Skin epidermis (tissue), 12 donors: ENCODE data around the gene PMAIP1.
"Not testable (repeated sequence)": the region's sequence is repeated elsewhere in the genome, so short reads cannot be mapped to it uniquely, and the experiment has no call there.

Experiments
- H3K27ac ChIP-seq, 21 experiments: fragments of 200-600 bp; sonication (generic) in 11 of 21; one replicate each; pipeline ENCODE4 v1.5.0; 2020; ENCODE audit warnings: mild to moderate bottlenecking in 3 of 21, inconsistent platforms in 2 of 21, moderate library complexity in 2 of 21
- H3K4me3 ChIP-seq, 7 experiments: fragments of 200-600 bp; sonication (generic) in 2 of 7; one replicate each; pipeline ENCODE4 v1.5.0; 2020; ENCODE audit warnings: inconsistent platforms in 2 of 7, mild to moderate bottlenecking in 2 of 7, moderate library complexity in 1 of 7

Gene PMAIP1

DNA sequence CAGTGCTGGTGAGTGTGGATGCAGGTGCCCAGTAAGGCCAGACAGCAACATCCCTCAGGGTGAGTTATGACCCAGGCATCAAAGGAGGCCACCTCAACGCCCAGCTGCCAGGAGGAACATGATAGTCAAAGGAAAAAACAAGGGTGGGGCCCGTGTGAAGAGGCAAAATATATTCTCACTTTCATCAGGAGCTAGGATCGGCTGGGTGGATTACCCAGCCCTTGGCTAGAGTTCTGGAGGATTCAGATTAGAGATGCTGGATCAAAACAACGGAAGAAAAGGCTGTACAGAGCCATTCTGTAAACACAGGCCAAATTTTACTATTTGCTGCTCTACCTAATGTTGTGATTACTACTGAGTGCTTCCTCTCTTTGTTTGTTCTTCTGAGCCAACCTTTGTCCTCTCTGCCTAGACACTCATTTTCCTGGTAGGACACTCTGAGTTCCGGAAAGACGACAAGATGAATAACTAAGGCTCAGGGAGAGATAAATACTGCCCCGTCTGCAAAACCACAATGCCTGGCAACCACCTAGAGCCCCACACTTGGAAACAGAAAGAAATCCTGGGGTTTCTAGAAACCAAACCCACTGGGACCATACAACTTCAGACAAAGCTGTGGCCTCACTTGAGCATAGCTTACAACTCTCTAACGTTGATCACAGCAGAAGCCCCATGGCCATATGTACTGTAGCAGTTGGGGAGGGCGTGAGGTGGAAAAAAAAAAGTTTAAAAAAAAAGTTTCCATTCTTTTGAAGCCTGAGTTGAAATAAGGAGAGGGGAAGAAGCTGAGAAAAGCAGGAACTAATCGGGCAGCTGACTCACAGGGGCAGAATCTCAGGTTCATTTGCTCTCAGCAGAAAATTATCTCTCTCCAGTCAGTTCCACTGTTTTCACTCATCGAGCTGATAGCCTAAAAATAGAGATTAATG is 17.8 kb upstream of the PMAIP1 start:
- Histone ChIP-seq H3K4me3 (no peak overlapping the region), H3K27ac (peak overlapping the region in 13 of 21 experiments; percentile 1 to 75 (median 43))

DNA sequence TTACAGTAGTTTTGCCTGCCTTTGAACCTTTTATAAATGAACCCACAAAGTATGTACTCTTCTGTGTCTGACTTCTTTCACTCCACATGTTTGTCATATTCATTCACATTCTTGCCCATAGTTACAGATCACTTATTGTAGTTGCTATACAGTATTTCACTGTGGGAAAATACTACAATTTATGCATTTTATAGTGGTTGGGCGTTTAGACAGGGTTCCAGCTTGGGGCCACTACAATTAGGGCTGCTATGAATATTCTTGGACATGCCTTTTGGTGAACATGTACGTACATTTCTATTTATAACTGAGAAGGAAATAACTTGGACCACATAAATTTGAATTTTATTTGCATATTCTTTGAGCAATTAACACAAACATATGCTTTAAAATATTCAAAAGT is 15.4 kb upstream of the PMAIP1 start:
- no peak overlapping the region for H3K4me3 ChIP-seq
- H3K27ac ChIP-seq: no peak overlapping the region

DNA sequence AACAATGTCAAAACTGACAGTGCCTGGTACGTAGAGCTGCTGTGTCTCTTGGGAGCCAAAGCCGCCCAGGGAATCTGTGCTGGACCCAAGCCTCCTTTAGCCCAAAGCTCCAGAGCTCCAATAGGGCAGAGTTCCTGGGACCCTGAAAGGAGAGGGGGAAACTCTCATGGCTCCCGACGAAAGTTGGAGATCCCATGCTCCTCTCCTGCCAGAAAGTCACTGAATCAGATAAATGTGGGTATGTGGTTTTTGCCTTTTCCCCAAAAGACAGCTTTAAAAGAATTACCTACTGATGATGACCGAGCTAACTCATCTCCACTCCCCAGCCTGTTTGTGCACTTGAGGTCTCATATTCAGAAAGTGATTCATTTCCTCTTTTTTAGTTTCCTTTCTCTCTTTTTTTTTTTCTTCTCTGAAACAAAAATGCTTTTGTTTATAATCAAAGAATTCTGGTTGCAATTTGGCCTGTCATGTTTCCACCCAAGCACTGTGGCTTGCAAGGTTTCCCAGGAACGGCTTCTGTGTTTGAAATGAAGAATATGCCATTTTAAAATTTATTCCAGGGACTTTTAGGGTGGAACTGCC is 14.1 kb upstream of the PMAIP1 start:
- Histone ChIP-seq H3K4me3 (no peak overlapping the region), H3K27ac (peak overlapping the region in 13 of 21 experiments; percentile 28 to 79 (median 56))

DNA sequence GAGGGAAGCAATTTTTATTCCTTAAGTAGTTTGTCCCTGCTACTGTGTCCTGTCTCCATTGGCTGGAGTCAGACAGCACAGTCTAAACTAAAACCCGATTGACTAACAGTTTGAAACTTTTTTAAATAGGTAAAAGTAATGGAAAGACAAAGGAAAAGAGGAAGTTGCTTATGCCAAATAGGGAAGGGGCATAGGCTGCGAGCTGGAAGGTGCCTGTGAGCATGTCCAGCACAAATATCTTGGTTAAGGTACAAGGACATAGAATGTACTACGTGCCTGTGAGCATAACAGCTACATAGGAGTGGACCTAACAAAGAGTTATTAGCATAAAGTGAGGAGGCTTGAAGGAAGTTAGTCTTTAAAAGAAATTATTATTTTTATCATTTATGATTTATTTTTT is 13.4 kb upstream of the PMAIP1 start:
- peak overlapping the region in 5 of 21 experiments; percentile 48 to 79 (median 75) for H3K27ac ChIP-seq
- H3K4me3 ChIP-seq: not testable (repeated sequence)

DNA sequence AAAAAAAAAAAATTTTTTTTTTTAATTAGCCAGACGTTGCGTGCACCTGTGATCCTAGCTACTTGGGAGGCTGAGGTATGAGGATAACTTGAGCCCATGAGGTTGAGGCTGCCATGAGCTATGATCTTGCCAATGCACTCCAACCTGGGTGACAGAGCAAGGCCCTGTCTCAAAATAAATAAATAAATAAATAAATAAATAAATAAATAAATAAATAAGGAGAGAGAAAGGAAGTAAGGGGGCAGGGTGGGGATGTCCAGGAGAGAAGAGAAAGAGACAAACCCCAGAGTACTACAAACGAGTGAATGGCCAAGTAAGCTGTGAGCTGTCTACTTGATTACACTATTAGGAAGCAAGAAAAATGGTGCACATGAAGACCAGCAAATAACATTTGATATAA is 7.7 kb upstream of the PMAIP1 start:
- Histone ChIP-seq H3K27ac (no peak overlapping the region), H3K4me3 (no peak overlapping the region)

DNA sequence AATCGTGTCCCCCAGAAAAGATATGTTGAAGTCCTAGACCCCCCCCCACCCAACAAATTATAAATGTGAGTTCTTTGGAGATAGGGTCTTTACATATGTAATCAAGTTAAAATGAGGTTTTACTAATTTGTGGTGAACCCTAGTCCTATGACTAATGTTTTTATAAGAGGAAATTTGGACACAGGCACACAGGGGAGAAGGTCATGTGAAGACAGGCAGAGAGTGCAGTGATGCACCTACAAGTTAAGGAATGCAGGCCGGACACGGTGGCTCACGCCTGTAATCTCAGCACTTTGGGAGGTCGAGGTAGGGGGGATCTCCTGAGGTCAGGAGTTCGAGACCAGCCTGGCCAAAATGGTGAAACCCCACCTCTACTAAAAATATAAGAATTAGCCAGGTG is 5.8 kb upstream of the PMAIP1 start:
- Histone ChIP-seq H3K4me3 (no peak overlapping the region), H3K27ac (no peak overlapping the region)

DNA sequence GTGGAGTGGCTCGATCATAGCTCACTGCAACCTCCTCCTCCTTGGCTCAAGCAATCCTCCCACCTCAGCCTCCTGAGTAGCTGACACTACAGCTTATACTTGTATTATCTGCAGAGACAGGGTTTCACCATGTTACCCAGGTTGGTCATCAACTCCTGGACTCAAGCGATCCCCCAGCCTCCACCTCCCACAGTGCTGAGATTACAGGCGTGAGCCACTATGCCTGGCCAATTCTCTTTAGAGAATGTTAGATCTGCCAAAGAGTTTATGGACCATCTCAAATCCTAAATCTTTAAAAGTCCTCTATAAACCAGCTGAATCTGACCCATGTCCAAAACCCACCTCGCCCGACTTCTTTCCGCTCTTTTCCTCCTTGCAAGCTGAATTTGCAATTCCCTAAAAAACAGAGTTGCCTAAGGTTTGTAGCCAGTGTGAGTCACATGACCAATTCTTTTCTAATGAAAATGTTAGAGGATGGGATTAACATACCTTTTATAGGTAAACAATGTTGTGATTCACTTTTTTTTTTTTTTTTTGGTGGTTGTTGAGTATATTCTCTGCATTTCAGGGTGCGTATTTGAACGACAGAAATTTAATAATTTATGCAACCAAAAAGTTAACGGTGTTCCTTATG is 2.4 kb upstream of the PMAIP1 start:
- Histone ChIP-seq H3K27ac (no peak overlapping the region), H3K4me3 (no peak overlapping the region)

DNA sequence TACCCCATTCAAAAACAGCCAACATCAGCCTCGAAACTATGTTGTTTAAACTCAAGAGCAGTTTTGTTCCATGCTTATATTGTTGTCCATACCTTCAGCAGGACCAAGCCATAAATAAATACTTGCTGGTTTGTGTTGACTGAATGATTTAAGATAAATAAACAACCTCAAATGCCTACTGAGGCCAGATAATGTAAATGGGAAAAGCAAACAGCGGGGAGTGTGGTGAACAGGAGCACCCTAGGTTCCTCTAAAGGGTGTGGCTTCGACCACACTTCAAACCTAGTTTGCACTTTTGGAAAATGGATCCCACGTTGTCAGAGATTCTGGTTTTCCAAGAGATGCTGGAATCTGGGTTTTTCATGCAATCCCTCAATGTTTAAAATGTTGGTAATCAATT is 1.7 kb upstream of the PMAIP1 start:
- Histone ChIP-seq H3K27ac (peak overlapping the region in 1 of 21 experiments; percentile 97), H3K4me3 (no peak overlapping the region)

DNA sequence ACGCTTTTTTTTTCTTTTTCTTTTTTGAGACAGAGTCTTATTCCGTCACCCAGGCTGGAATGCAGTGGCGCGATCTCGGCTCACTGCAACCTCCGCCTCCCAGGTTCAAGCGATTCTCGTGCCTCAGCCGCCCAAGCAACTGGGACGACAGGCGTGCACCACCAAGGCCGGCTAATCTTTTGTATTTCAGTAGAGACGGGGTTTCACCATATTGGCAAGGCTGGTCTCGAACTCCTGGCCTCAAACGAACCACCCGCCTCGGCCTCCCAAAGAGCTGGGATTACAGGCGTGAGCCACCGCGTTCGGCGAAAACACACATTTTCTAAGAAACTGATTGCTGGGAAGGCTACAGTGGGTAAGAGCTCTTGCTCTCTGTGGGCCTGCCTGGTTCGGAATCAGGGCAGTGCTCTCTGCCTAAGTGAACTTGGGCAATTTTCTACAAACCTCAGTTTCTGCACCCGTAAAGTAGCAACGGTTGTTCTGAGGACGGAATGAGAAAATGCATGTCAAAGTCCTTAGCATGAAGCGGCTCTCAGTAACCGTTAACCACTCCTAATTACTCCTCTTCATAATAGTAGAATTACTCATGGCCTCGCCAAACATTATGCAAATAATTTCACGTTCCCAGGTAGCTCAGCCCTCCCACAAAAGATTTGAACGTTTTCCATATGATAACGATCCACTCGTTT is 1.0 kb upstream of the PMAIP1 start:
- Histone ChIP-seq H3K4me3 (peak overlapping the region; percentile 65 to 99 (median 93)), H3K27ac (peak overlapping the region in 20 of 21 experiments; percentile 75 to 97 (median 92))

DNA sequence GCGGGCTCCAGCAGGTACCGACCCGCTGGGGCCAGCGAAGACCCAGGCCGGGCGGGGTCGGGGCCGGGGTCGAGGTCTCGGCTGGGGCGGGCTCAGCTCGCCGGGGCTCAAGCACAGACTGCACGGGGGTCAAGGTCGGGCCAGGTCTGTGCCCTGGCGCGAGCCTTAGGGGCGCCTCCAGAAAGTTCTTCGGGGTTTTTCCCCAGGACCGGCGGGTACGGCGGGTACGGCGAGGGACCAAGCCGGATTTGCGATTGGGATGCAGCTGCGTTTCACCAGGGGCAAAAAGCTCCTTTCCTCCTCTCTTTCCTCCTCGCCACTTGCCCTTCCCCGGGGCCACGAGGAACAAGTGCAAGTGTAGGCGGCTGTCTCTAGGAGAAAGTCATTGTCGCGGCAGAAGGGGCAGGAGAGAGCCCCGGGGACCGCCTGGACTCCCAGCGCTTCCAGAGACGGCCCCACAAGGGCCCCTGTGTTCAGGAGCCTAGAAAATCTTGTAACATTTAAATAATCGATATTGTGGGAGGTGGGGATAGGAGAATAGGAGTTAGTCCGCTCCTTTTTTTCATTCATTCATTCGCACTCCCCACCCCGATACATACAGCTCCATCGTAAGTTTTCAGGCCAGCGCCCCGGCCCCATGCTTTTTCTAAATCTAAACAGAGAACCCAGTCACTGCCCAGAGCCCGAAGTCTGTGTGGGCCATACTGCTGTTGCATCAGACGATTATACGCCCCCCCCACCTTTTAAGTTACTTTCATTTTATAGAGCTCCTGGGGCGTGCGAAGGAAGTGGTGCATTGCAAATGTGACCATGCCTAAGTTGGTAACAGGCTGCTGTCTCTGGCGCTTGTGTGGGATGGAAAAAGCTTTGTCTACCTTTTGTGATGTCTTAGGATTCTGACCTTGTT is 679 bp downstream of the PMAIP1 start:
- peak overlapping the region; percentile 58 to 97 (median 92) for H3K27ac ChIP-seq
- H3K4me3 ChIP-seq: peak overlapping the region; percentile 65 to 99 (median 93)

DNA sequence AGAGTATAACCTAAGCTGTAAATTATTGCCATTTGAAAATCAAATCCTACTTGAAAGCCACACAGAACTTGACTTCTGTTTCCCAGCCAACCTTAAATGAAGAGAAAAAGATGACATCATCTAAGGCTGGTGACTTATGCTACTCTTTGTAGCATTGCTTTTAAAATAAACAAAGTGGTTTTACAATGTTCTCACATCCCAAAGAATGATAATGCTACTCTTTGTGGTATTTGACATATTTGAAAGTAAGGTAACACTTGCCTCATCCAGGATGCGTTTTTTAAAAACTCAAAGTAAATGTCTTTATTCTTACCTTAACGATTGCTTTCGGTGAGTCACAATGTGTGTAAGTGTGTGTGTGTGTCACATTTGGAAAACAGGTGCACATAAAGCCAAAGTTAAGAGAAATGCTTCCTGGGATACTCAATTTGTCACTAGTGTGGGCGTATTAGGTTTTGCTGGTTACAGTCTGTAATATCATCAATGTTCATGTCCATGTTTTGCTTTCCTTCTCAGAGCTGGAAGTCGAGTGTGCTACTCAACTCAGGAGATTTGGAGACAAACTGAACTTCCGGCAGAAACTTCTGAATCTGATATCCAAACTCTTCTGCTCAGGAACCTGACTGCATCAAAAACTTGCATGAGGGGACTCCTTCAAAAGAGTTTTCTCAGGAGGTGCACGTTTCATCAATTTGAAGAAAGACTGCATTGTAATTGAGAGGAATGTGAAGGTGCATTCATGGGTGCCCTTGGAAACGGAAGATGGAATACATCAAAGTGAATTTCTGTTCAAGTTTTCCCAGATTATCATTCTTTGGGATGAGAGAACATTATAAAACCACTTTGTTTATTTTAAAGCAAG is 2.6 kb downstream of the PMAIP1 start:
- H3K27ac ChIP-seq: peak overlapping the region in 3 of 21 experiments; percentile 14 to 94 (median 27)
- peak overlapping the region in 3 of 7 experiments; percentile 65 to 90 (median 77) for H3K4me3 ChIP-seq

DNA sequence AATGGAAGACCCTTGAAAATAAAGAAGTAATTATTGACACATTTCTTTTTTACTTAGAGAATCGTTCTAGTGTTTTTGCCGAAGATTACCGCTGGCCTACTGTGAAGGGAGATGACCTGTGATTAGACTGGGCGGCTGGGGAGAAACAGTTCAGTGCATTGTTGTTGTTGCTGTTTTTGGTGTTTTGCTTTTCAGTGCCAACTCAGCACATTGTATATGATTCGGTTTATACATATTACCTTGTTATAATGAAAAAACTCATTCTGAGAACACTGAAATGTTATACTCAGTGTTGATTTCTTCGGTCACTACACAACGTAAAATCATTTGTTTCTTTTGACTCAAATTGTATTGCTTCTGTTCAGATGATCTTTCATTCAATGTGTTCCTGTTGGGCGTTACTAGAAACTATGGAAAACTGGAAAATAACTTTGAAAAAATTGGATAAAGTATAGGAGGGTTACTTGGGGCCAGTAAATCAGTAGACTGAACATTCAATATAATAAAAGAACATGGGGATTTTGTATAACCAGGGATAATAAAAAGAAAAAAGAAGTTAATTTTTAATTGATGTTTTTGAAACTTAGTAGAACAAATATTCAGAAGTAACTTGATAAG is 3.3 kb downstream of the PMAIP1 start:
- Histone ChIP-seq H3K4me3 (peak overlapping the region in 3 of 7 experiments; percentile 65 to 90 (median 77)), H3K27ac (no peak overlapping the region)

DNA sequence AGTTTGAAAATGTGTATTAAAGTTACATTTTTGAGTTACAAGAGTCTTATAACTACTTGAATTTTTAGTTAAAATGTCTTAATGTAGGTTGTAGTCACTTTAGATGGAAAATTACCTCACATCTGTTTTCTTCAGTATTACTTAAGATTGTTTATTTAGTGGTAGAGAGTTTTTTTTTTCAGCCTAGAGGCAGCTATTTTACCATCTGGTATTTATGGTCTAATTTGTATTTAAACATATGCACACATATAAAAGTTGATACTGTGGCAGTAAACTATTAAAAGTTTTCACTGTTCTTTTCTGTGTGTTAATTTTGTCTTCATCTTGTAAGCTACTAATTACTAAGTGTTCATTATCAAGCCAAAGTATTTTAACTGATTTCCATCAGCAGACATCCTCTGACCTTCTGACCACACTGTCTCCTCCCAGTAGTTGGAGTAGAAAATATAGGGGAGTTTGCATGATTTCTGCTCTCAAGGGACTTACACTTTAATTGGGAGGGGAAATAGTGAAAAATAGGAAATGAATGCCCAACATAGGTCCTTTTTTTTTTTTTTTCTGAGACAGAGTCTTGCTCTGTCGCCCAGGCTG is 4.3 kb downstream of the PMAIP1 start:
- H3K4me3 ChIP-seq: peak overlapping the region in 2 of 7 experiments; percentile 7 to 65

DNA sequence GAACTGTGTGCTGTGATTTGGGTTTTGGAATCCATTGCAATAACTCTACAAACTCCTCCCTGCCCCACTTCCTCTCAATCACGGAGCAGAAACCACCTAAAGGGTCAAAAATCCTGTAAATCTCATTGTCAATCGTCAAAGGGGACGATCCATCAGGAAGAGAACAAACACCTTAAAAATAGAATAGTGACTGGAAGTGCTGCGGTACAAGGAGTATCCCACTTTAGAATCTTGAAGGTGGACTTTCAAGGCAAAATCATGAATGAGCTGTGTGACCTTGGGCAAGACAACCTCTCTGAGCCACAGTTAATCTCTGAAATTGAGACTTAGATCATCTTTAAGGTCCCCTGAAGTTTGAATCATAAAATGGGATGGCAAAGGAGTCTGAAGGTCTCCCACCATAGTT is 5.9 kb downstream of the PMAIP1 start:
- H3K4me3 ChIP-seq: no peak overlapping the region

More for the DNA sequence above, 4.3 kb downstream of the PMAIP1 start:
- peak overlapping the region in 15 of 21 experiments; percentile 19 to 77 (median 44) for H3K27ac ChIP-seq

DNA sequence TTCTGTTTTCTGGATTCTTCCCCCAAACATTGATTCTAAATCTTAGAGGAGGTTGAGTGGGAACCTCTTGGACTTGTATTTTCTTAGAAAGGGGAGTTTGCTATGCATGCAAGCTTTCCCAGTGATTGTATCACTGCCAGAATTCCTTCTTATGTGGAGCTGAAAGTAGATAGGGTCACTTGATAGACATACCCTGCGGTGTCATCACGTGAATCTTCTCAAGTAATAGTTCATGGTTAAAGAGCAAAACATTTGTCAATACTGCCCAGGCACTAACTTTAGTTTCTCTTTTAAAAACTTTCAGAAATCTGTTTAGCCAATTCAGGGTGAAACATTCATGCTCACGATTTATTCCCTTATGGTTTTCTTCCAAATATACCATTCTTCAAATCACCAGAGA is 6.4 kb downstream of the PMAIP1 start:
- Histone ChIP-seq H3K27ac (peak overlapping the region in 1 of 21 experiments; percentile 52), H3K4me3 (no peak overlapping the region)

More for the DNA sequence above, 5.9 kb downstream of the PMAIP1 start:
- peak overlapping the region in 1 of 21 experiments; percentile 52 for H3K27ac ChIP-seq

DNA sequence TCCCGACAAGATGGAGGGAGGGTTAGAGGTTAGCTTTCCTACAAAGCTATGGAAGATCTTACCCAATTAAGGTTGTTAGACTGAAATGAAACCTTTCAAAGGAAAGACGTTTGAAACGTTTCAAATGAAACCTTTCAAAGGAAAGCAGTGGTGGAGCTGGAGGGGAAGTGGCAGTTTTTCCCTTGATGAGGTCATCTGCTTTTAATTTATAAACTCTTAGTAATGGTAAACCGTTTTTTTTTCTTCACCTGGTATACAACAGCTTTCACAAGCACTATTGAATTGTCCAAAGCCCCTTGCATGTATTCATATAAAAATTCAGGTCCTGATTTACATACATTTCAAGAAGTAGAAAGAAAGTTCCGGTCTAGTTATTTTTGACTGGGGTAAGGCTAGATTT is 7.4 kb downstream of the PMAIP1 start:
- Histone ChIP-seq H3K27ac (peak overlapping the region in 2 of 21 experiments; percentile 1 to 52), H3K4me3 (no peak overlapping the region)

DNA sequence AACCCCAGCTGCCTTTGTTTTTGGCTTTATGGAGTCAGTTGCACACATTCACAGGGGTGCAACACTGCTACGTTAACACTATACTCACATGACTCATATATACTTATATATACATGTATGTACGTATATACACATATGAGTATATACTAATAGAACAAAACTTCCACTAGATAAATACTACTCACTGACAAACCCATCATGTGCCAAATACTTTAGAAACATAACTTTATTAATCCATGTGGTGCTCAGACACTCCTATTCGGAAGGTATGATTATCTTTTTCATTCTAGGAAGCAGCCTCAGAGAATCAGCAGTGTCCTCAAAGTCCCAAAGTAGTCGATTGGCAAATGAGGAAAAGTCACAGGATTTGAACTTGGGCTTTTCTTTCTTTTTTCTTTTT is 7.9 kb downstream of the PMAIP1 start:
- Histone ChIP-seq H3K27ac (peak overlapping the region in 3 of 21 experiments; percentile 12 to 69 (median 12)), H3K4me3 (no peak overlapping the region)
